Parathyroid adenoma (tissue), 2 donors: ENCODE results near the gene NXNL1.

Experiments used
- H2AFZ ChIP-seq: fragments of 300-600 bp; sonication (generic); one replicate; pipeline ENCODE4 v1.7.0; 2017; ENCODE audit warnings: antibody characterized with exemption, mild to moderate bottlenecking
- H3K27ac ChIP-seq: fragments of 300-600 bp; sonication (generic); one replicate; pipeline ENCODE4 v1.7.0; 2017
- H3K27me3 ChIP-seq: fragments of 300-600 bp; sonication (generic); one replicate; pipeline ENCODE4 v1.7.0; 2017; ENCODE audit warnings: low read length; ENCODE audit not compliant: control insufficient read depth, insufficient read depth
- H3K36me3 ChIP-seq: fragments of 300-600 bp; sonication (generic); one replicate; pipeline ENCODE4 v1.7.0; 2017; ENCODE audit warnings: low read length; ENCODE audit not compliant: control insufficient read depth, insufficient read depth
- H3K4me1 ChIP-seq: fragments of 300-600 bp; sonication (generic); one replicate; pipeline ENCODE4 v1.7.0; 2017; ENCODE audit warnings: control low read depth
- H3K4me2 ChIP-seq: fragments of 300-600 bp; sonication (generic); one replicate; pipeline ENCODE4 v1.7.0; 2017; ENCODE audit warnings: low read length
- H3K4me3 ChIP-seq: fragments of 300-600 bp; sonication (generic); one replicate; pipeline ENCODE4 v1.7.0; 2017; ENCODE audit warnings: low read depth, low read length
- H3K79me2 ChIP-seq: fragments of 300-600 bp; sonication (generic); one replicate; pipeline ENCODE4 v1.7.0; 2017; ENCODE audit warnings: control low read depth
- H3K9ac ChIP-seq: fragments of 300-600 bp; sonication (generic); one replicate; pipeline ENCODE4 v1.7.0; 2017; ENCODE audit warnings: mild to moderate bottlenecking
- H3K9me3 ChIP-seq: fragments of 300-600 bp; sonication (generic); one replicate; pipeline ENCODE4 v1.7.0; 2017; ENCODE audit warnings: low read length; ENCODE audit not compliant: control insufficient read depth
- TF ChIP-seq, protein P1 (sequence below): fragments of 300-600 bp; sonication (generic); IDR thresholded peaks from one replicate; pipeline ENCODE4 v1.7.0; 2017; ENCODE audit warnings: antibody characterized with exemption, mild to moderate bottlenecking
- donor health status: primary hyperparathyroidism.

NXNL1 gene

DNA sequence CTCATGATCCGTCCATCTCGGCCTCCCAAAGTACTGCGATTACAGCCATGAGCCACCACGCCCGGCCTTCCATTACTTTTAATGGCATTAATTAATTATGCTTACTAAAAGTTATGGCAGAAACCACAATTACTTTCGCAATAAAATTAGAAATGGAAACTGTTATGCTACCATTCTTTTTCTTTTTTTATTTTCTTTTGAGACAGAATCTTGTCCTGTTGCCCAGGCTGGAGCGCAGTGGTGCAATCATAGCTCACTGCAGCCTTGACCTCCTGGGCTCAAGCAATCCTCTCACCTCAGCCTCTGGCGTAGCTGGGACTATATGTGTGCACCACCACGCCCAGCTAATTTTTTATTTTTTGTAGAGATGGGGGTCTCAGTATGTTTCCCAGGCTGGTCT is 50.7 kb downstream of the NXNL1 start:
- H3K4me2 ChIP-seq, result no peak overlapping the region
- H3K79me2 ChIP-seq, result no peaks in the 10 kb centered on the region
- no peaks in the 10 kb centered on the region for H3K4me1 ChIP-seq
- no peak overlapping the region for H2AFZ ChIP-seq
- no peaks in the 10 kb centered on the region for H3K27me3 ChIP-seq
- H3K4me3 ChIP-seq, result no peak overlapping the region
- H3K27ac ChIP-seq, result no peak overlapping the region
- H3K9ac ChIP-seq, result no peak overlapping the region
- TF ChIP-seq, protein P1, sequence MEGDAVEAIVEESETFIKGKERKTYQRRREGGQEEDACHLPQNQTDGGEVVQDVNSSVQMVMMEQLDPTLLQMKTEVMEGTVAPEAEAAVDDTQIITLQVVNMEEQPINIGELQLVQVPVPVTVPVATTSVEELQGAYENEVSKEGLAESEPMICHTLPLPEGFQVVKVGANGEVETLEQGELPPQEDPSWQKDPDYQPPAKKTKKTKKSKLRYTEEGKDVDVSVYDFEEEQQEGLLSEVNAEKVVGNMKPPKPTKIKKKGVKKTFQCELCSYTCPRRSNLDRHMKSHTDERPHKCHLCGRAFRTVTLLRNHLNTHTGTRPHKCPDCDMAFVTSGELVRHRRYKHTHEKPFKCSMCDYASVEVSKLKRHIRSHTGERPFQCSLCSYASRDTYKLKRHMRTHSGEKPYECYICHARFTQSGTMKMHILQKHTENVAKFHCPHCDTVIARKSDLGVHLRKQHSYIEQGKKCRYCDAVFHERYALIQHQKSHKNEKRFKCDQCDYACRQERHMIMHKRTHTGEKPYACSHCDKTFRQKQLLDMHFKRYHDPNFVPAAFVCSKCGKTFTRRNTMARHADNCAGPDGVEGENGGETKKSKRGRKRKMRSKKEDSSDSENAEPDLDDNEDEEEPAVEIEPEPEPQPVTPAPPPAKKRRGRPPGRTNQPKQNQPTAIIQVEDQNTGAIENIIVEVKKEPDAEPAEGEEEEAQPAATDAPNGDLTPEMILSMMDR, result no peak
- no peaks in the 10 kb centered on the region for H3K9me3 ChIP-seq
- no peaks in the 10 kb centered on the region for H3K36me3 ChIP-seq

DNA sequence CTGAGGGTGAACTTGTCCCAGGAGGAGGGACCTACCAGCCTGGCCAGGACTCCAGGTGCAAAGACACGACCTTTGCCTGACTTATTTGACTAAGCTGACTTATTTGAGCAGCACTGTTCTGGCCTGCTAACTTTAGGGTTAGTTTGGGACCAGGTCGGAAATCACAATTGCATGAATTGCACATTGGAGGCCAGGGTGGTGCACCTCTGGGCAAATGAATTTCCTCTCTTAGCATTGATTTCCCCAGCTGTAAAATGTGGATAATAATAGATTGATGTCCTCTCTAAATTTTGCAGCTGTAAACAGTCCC is 53.9 kb downstream of the NXNL1 start:
- H3K27me3 ChIP-seq, result no peaks in the 10 kb centered on the region
- no peaks in the 10 kb centered on the region for H3K9me3 ChIP-seq
- H3K79me2 ChIP-seq, result no peaks in the 10 kb centered on the region
- no peak overlapping the region for H3K4me3 ChIP-seq
- no peak overlapping the region for H3K4me2 ChIP-seq
- no peaks in the 10 kb centered on the region for H3K36me3 ChIP-seq
- H3K4me1 ChIP-seq, result no peaks in the 10 kb centered on the region
- no peak overlapping the region for H3K27ac ChIP-seq
- TF ChIP-seq, protein P1, result no peak
- H2AFZ ChIP-seq, result no peak overlapping the region
- no peak overlapping the region for H3K9ac ChIP-seq

DNA sequence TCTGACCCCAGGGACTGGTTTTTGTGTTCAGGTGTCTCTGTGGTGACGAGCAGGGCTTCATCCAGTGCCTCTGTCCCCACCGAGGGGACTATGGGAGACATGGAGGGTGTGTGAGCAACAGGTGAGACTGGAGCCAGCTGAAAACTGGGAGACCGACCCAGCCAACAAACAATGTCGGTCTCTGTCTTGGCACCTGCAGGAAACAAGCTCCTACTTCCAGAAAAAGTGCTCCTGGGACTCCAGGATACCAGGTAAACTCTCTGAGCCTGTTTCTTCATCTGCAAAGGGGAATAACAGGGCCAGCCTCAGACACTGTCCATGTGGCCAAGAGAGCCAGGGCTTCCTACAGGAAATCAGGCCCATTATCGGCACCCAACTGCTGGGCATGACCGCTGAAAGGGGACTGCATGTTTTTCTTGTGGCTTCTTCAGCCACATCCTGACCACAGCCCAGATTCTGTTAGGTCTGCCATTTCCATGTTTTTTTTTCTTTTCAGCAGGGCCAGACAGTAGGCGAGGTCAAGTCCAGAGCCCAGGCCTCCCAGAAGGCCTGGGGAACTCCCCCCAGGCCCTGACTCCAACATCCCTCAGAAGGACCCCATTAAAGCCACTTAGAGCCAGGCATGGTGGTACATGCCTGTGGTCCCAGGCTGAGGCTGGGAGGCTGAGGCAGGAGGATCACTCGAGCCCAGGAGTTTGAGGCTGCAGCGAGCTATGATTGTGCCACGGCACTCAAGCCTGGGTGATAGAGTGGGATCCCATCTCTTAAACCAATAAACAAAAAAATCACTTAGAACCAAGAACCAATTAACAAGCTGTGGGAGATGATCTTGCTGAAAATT is 54.5 kb downstream of the NXNL1 start:
- no peak overlapping the region for H2AFZ ChIP-seq
- TF ChIP-seq, protein P1, result no peak
- H3K4me2 ChIP-seq, result peak overlapping the region; percentile 3
- no peaks in the 10 kb centered on the region for H3K4me1 ChIP-seq
- peak overlapping the region; percentile 69 for H3K27ac ChIP-seq
- H3K79me2 ChIP-seq, result no peaks in the 10 kb centered on the region
- H3K9me3 ChIP-seq, result no peaks in the 10 kb centered on the region
- H3K9ac ChIP-seq, result no peak overlapping the region
- H3K4me3 ChIP-seq, result peak overlapping the region; percentile 12
- no peaks in the 10 kb centered on the region for H3K27me3 ChIP-seq
- H3K36me3 ChIP-seq, result no peaks in the 10 kb centered on the region
